Erythroblast (primary cell): Measurements from ENCODE around the gene ZMYND11.

Experiments
- GATA1 ChIP-seq: IDR thresholded peaks from 2 replicates; pipeline ENCODE4 v1.6.1; 2011; ENCODE audit warnings: low read depth, mild to moderate bottlenecking, control low read depth, low read length, moderate library complexity
- POLR2A ChIP-seq: IDR thresholded peaks from 2 replicates; pipeline ENCODE4 v1.6.1; 2011; ENCODE audit warnings: mild to moderate bottlenecking, low read length

DNA sequence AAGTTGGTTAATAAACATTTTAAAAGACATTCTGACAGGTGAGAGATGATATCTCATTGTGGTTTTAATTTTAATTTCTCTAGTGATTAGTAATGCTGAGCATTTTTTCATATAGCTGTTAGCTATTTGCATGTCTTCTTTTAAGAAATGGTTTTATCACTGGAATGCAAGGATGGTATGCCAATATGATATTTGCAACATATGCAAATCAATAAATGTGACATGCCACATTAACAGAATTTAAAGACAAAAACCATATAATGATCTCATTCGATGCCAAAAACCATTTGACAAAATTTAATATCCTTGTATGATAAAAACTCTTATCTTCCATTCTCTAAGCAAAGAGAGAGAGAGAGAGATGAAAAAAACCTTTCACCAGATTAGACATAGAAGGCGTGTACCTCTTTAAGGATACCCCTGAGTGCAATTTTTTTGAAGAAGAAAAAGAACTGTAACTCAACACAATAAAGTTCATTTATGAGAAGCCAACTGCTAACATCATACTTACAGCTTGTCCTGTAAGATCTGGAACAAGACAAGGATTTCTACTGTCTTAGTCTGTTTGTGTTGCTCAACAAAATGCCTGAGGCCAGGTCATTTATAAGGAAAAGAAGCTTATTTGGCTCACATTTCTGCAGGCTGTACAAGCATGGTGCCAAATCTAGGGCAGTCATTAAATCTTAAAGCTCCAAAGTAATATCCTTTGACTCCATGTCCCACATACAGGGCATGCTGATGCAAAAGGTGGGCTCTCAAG, 39.7 kb upstream of the ZMYND11 start:
- TF ChIP-seq POLR2A (no peak), GATA1 (no peak)
